Subcutaneous adipose tissue (tissue), 4 donors: ENCODE results near the gene TBC1D13. TPM values are rescaled to one million over a fixed set of nuclear protein-coding genes. Genes with fewer than 3 reads are reported as not detected.

Experiments
- CTCF ChIP-seq: fragments of 450-650 bp; IDR thresholded peaks from one replicate; pipeline ENCODE4 v1.5.1; 2016; ENCODE audit warnings: low read depth, mild to moderate bottlenecking, control low read depth, antibody characterized with exemption, moderate library complexity
- total RNA-seq, 4 donors: library from RNA; depleted of rRNA; stranded (reverse); fragments of >200 nt; gene quantifications; one replicate each; pipeline ENCODE4 v1.1.0, GENCODE V29; 2016

The TBC1D13 gene
- total RNA-seq, 4 donors from 2014 or later, result 9.0 to 27.9 (median 12.4) TPM

GRCh38 chr9:128805661-128806060, 18.6 kb downstream of the TBC1D13 start:
- no peak for TF ChIP-seq CTCF

- TF ChIP-seq CTCF, result no peak
These were observed 20.8 kb downstream of the TBC1D13 start for GRCh38 chr9:128807827-128808226.

DNA sequence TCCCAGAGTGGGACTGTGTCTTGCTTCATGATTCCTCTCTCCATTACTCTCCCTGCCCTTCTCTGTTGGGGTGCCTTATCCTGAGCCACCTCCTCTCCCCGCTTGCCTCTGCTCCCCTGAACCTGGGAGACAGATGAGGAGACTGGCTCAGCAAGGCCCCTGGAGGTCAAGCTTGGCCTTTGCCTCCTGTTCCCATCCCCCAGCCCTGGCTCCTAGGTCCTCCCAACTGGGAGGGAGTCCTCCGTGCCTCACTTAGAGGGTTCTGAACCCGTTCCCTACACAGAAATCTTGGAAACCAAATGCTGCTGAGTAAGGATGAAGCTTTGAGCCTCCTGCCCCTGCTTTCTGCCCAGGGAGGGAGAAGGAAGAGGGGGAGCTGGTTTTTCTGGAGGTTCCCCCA, 21.5 kb downstream of the TBC1D13 start:
- no peak for TF ChIP-seq CTCF

GRCh38 chr9:128809036-128809599, 22.1 kb downstream of the TBC1D13 start:
- TF ChIP-seq CTCF, result no peak

DNA sequence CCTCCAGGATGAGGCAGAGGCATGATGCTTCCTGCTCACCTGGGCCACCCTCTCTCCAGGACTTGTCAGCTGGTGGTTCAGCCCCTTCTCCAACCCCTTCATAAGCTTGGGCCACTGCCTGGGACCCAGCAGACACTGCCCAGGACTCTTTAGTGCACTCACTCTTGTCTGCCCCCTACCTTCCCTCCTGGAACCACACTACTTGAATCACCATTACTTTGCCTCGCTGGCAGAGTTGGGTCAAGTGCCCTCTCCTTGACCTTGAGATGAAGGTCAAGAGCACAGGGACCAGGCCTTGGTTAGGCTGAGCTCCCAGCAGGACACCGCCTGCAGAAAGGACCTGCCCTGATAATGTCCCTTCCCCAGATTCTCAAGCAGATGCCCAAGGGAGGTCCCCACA, 22.8 kb downstream of the TBC1D13 start:
- no peak for TF ChIP-seq CTCF

GRCh38 chr9:128810873-128811272, 23.8 kb downstream of the TBC1D13 start:
- TF ChIP-seq CTCF, result no peak

GRCh38 chr9:128818099-128818838, 31.2 kb downstream of the TBC1D13 start, which contains the start of gene ENDOG:
Gene ENDOG (plus strand): TSS chr9:128818500. CDS start chr9:128818685, 185 bp downstream.
- no peak for TF ChIP-seq CTCF
